Adrenal gland (tissue), 12 donors: ENCODE data around the gene ANKZF1. TPM values are rescaled to one million over a fixed set of nuclear protein-coding genes. Genes with fewer than 3 reads are reported as not detected.
A peak's percentile ranks its signal among the peaks of the same experiment; 100 is the strongest.

Experiments
- DNase-seq, 7 donors: peaks; one replicate each; pipeline ENCODE4 v3.0.0-alpha.2; 2019 to 2020
- H3K27ac ChIP-seq, 5 donors: fragments of 200-600 bp; sonication (generic) in 4 of 5; 1 replicate in 3 of 5; 2 replicates in 2 of 5; pipeline versions ENCODE4 v1.5.1 to v1.8.0; 2016 to 2020; ENCODE audit warnings: mild to moderate bottlenecking in 1 of 5
- H3K27me3 ChIP-seq: fragments of 200-600 bp; 2 replicates; pipeline ENCODE4 v1.8.0; 2021
- H3K36me3 ChIP-seq, 2 donors: fragments of 200-600 bp; replicated peaks in 1 of 2; 1 replicate in 1 of 2; 2 replicates in 1 of 2; pipeline versions ENCODE4 v1.5.1 to v1.8.0; 2018 to 2022
- H3K4me1 ChIP-seq, 2 donors: fragments of 200-600 bp; replicated peaks in 1 of 2; 1 replicate in 1 of 2; 2 replicates in 1 of 2; pipeline versions ENCODE4 v1.5.1 to v1.8.0; 2018 to 2021
- H3K4me3 ChIP-seq, 4 donors: fragments of 200-600 bp; sonication (generic) in 3 of 4; one replicate each; pipeline ENCODE4 v1.5.1; 2016 to 2018
- H3K9me3 ChIP-seq, 3 donors: fragments of 200-600 bp; sonication (generic) in 1 of 3; replicated peaks in 1 of 3; 1 replicate in 2 of 3; 2 replicates in 1 of 3; pipeline versions ENCODE4 v1.5.1 to v1.8.0; 2016 to 2021
- POLR2A ChIP-seq, 2 donors: fragments of 450-650 bp; IDR thresholded peaks; one replicate each; pipeline ENCODE4 v1.6.1; 2017; ENCODE audit warnings: antibody characterized with exemption in 2 of 2, mild to moderate bottlenecking in 2 of 2, moderate library complexity in 1 of 2
- WGBS, 4 donors: extraction: QIAGEN DNeasy Blood & Tissue Kit in 2 of 4; methylation state at CpG; one replicate each; pipeline versions ENCODE4 v1.1.5 to v1.1.7; 2013 to 2017; 5-methylcytosine and 5-hydroxymethylcytosine counted together
- intact Hi-C, 2 donors: fragments of 100-400 bp; cut with DNase I; formaldehyde crosslinking; loops; one replicate each; pipeline versions ENCODE4 v1.14.1 to v1.15.0; 2022 to 2023
- polyA plus RNA-seq, 3 donors: library from polyadenylated mRNA; stranded (reverse); fragments of 200-250 nt in 2 of 3; fragments of 350-450 nt in 1 of 3; fragmentation: Illumina TruSeq in 1 of 3; extraction: RNeasy Lipid Tissue Mini Kit (QIAGEN cat#74804) in 1 of 3; gene quantifications; one replicate each; pipeline ENCODE4 v1.2.3, GENCODE V29; 2013 to 2014
- total RNA-seq, 9 donors: library from RNA; depleted of rRNA in 4 of 9; stranded (reverse); fragments of >200 nt in 4 of 9; fragments of 120-200 nt in 1 of 9; fragmentation: NEBNext Ultra II Directional in 1 of 9; extraction: Animal tissue kit (Norgen Biotek cat#: 25700) in 1 of 9; gene quantifications; one replicate each; pipeline versions ENCODE4 v1.1.0 to v1.2.4, GENCODE V29; 2013 to 2023
- TF ChIP-seq, protein P1 (sequence below), 6 experiments: fragments of 450-650 bp in 4 of 6; fragments of 200-600 bp in 2 of 6; sonication (generic) in 1 of 6; IDR thresholded peaks; 1 replicate in 5 of 6; 2 replicates in 1 of 6; pipeline versions ENCODE4 v1.5.1 to v1.8.0; 2016 to 2021; ENCODE audit warnings: antibody characterized with exemption in 6 of 6, mild to moderate bottlenecking in 2 of 6, moderate library complexity in 1 of 6
- donor health status: healthy with polysubstance abuse.
- donor health status: Bipolar disorder and iron deficiency.
- donor health status: DM: yes; HTN: yes; CAD: no.
- donor health status: DM: no; HTN: no; CAD: no.
- donor health status: DM: no; HTN: no; CAD: no.
- donor health status: DM: yes; HTN: yes; CAD: no.

Gene ANKZF1
- total and polyA plus RNA-seq, 12 donors = 11.5 to 93.1 (median 37.6) TPM

DNA sequence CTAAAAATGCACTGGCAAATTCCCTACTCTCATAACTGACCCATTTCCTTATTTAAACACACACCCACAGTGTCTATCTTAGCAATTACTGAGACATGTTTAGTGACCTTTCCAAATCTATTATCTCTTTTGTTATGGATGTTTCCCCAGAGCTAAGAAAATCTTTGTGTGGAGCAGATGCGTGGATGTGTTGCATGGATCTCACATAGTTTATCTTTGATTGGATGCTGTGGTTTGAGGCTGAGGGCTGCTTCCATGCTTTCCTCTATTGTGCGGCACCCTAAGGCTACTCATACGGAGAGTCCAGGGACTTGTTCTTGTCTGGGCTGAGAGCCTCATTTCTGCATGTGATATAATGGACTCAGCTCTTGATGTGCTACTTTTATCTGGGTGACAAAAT is 4.7 kb downstream of the ANKZF1 start:
- WGBS, 4 donors = 76 to 94% (median 88%) methylated on average over 3 of the region's 3 CpGs
- Histone ChIP-seq H3K27me3 (no peaks in the 10 kb centered on the region), H3K36me3 (peaks cover 0 to 68% of the 10 kb centered on the region in 2 donors), H3K9me3 (no peaks in the 10 kb centered on the region), H3K27ac (no peak overlapping the region), H3K4me1 (peaks cover 10 to 15% of the 10 kb centered on the region in 2 donors), H3K4me3 (no peak overlapping the region)
- DNase-seq = no peak
- no peak for TF ChIP-seq POLR2A (IDR thresholded peaks at IDR 0.05)
- TF ChIP-seq, protein P1, sequence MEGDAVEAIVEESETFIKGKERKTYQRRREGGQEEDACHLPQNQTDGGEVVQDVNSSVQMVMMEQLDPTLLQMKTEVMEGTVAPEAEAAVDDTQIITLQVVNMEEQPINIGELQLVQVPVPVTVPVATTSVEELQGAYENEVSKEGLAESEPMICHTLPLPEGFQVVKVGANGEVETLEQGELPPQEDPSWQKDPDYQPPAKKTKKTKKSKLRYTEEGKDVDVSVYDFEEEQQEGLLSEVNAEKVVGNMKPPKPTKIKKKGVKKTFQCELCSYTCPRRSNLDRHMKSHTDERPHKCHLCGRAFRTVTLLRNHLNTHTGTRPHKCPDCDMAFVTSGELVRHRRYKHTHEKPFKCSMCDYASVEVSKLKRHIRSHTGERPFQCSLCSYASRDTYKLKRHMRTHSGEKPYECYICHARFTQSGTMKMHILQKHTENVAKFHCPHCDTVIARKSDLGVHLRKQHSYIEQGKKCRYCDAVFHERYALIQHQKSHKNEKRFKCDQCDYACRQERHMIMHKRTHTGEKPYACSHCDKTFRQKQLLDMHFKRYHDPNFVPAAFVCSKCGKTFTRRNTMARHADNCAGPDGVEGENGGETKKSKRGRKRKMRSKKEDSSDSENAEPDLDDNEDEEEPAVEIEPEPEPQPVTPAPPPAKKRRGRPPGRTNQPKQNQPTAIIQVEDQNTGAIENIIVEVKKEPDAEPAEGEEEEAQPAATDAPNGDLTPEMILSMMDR (IDR thresholded peaks at IDR 0.05) = no peak
- intact Hi-C loops = no loop called here

DNA sequence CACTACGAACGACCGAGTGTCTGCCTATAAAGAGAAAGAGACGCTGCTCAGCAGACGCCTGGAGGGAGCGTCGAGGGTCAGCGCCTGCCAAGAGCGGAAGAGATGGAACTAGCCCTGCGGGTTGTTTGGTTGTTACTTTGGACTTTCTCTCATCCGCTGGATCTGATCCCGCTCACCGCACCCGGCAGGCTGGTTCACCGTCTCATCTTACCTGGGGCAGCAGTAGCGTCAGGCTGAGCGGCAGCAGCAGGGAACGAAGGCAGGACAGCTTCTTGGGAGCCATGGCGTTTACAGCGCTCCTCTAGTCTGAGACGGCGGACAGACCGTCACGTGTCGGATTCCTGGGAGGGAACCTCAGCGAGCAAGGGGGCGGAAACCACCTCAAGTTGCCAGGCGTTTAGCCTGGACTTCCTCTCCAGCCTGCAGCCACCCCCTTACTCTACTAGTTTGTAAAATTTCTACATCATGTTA is 13.7 kb downstream of the ANKZF1 start:
- peak in 1 of 7 donors; percentile 28 for DNase-seq
- WGBS, 4 donors = 49 to 77% (median 55%) methylated on average over 2 to 28 of the region's 28 CpGs
- TF ChIP-seq, protein P1 (IDR thresholded peaks at IDR 0.05) = no peak
- no peak for TF ChIP-seq POLR2A (IDR thresholded peaks at IDR 0.05)
- Histone ChIP-seq H3K27me3 (no peaks in the 10 kb centered on the region), H3K27ac (peak overlapping the region in 1 of 5 donors; percentile 42), H3K4me1 (peaks cover 14 to 21% of the 10 kb centered on the region in 2 donors), H3K4me3 (no peak overlapping the region), H3K9me3 (no peaks in the 10 kb centered on the region), H3K36me3 (peaks cover 0 to 18% of the 10 kb centered on the region in 2 donors)
- intact Hi-C loops = loop anchor here (10.0 kb wide), 1 partner anchor 51 kb away; no protein-coding TSS in a partner anchor

DNA sequence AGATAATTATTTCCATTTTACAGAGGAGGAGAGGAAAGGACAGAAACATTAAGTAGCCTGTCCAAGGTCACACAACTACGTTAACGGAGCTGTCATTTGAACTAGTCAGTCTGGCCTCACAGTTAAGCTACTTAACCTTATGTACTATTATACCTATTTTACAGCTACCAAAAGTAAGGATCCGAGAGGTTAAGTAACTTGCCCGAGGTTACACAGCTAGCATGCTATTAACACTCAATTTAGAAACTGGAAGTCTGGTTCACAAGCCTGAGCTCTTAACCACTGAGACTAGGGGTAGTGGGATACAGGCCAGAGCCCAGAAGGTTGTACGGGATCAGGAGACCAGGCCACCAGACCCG is 15.2 kb downstream of the ANKZF1 start:
- Histone ChIP-seq H3K4me3 (peak overlapping the region in 2 of 4 donors; percentile 67 to 70), H3K9me3 (no peaks in the 10 kb centered on the region), H3K27me3 (no peaks in the 10 kb centered on the region), H3K4me1 (peaks cover 23 to 30% of the 10 kb centered on the region in 2 donors), H3K36me3 (peaks cover 0 to 17% of the 10 kb centered on the region in 2 donors), H3K27ac (peak overlapping the region; percentile 68 to 96 (median 87))
- 17 to 26% (median 20%) methylated on average over 5 to 6 of the region's 6 CpGs for WGBS, 4 donors
- intact Hi-C loops = loop anchor here (10.0 kb wide), 1 partner anchor 50 kb away; no protein-coding TSS in a partner anchor
- TF ChIP-seq, protein P1 (IDR thresholded peaks at IDR 0.05) = no peak
- TF ChIP-seq POLR2A (IDR thresholded peaks at IDR 0.05) = no peak
- DNase-seq = no peak

DNA sequence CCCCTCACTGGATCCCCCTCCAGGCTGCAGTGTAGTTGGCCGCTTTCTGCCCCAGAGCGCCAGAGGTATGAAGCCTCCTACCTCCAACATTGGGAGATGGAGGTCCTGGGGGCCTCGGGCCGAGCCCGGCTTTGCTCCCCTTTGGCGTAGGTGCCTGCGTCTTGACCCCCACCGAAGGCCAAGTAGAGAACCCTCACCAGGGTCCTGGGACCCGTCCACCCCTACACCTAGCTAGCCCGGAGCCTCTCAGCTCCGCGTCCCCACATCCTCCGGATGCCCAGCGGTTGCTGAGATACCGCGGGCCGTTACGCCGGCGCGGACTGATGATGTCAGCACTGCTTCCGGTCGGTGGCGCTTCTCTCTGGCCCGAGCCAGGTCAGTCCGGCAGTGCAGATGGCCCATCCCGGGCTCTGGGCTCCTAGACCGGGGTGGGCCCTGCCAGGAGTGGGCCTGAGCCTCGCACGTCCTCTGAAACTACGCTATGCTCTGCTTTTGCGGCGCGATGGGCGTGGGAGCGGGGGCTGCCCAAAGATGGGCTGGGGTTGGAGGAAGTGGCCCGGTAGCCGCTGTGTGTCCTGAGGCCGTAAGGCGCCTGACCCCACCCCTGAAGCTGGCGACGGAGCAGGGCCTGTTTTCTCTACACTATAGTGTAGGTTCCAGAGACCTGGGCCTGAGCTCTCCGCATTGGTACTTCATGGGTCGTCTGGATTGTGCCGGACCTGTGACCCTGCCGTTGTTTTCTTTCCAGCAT is 15.7 kb downstream of the ANKZF1 start, which contains the start of the genes GLB1L and STK16:
TSS of gene GLB1L (minus strand) at position 297 of the 751 bp plus-strand sequence. CDS start 1,871 bp downstream, outside the sequence.
TSS of gene STK16 (plus strand) at position 332 of the 751 bp plus-strand sequence. CDS start 521 bp downstream, outside the sequence.
- peaks cover 28 to 35% of the 10 kb centered on the region in 2 donors for H3K4me1 ChIP-seq
- intact Hi-C loops = loop anchor here (10.0 kb wide), 1 partner anchor 49 kb away; no protein-coding TSS in a partner anchor
- peak; percentile 68 to 87 for TF ChIP-seq POLR2A (IDR thresholded peaks at IDR 0.05)
- TF ChIP-seq, protein P1 (IDR thresholded peaks at IDR 0.05) = no peak
- peak; percentile 92 to 98 (median 96) for DNase-seq
- peaks cover 0 to 17% of the 10 kb centered on the region in 2 donors for H3K36me3 ChIP-seq
- H3K9me3 ChIP-seq = no peaks in the 10 kb centered on the region
- H3K27me3 ChIP-seq = no peaks in the 10 kb centered on the region
- peak within 1 kb of the TSS; percentile 68 to 96 (median 87) for H3K27ac ChIP-seq
- WGBS, 4 donors = 0 to 1% (median 0%) methylated on average over 3 to 46 of the region's 46 CpGs
- peak within 1 kb of the TSS; percentile 54 to 70 (median 65) for H3K4me3 ChIP-seq
